Posterior cingulate gyrus (tissue), 11 donors: ENCODE data around the gene ACSL1.
"Not testable (repeated sequence)": the region's sequence is repeated elsewhere in the genome, so short reads cannot be mapped to it uniquely, and the experiment has no call there.

Source experiments
- DNase-seq, 10 donors: peaks; one replicate each; pipeline versions ENCODE4 v3.0.0 to v3.0.0-alpha.2; 2020 to 2021; ENCODE audit warnings: mixed read lengths in 3 of 10
- intact Hi-C: fragments of 100-400 bp; cut with DNase I; formaldehyde crosslinking; loops from one replicate; pipeline ENCODE4 v1.15.1; 2023

Gene ACSL1

GRCh38 chr4:184765473-184766340 lies 60.1 kb downstream of the ACSL1 start:
- intact Hi-C loops, result no loop called here
- no peak for DNase-seq

GRCh38 chr4:184764601-184765000 lies 61.2 kb downstream of the ACSL1 start:
- no peak for DNase-seq
- intact Hi-C loops, result no loop called here

- DNase-seq, result peak in 1 of 10 donors; percentile 33
- intact Hi-C loops, result no loop called here
Observed at GRCh38 chr4:184763150-184763780, 62.5 kb downstream of the ACSL1 start.

GRCh38 chr4:184762100-184762499 lies 63.7 kb downstream of the ACSL1 start:
- intact Hi-C loops, result no loop called here
- DNase-seq, result no peak

GRCh38 chr4:184760681-184761080 lies 65.1 kb downstream of the ACSL1 start:
- intact Hi-C loops, result no loop called here
- no peak for DNase-seq

- DNase-seq, result no peak
- intact Hi-C loops, result no loop called here
Observed at GRCh38 chr4:184757810-184758209, 68.0 kb downstream of the ACSL1 start.

GRCh38 chr4:184756399-184756798 lies 69.4 kb downstream of the ACSL1 start:
- intact Hi-C loops, result no loop called here
- no peak for DNase-seq

- no peak for DNase-seq
- intact Hi-C loops, result no loop called here
Observed at GRCh38 chr4:184755278-184755677, 70.5 kb downstream of the ACSL1 start.

- no peak for DNase-seq
- intact Hi-C loops, result no loop called here
Observed at GRCh38 chr4:184752496-184753275, 73.1 kb downstream of the ACSL1 start.

- DNase-seq, result no peak
- intact Hi-C loops, result no loop called here
Observed at GRCh38 chr4:184751585-184751956, 74.2 kb downstream of the ACSL1 start.

GRCh38 chr4:184750926-184751584 lies 74.7 kb downstream of the ACSL1 start:
- intact Hi-C loops, result no loop called here
- DNase-seq, result no peak

GRCh38 chr4:184748251-184748652 lies 77.5 kb downstream of the ACSL1 start:
- intact Hi-C loops, result loop anchor here (5.0 to 10.0 kb wide), 3 partner anchors 59 to 347 kb away; no protein-coding TSS in a partner anchor
- DNase-seq, result peak in 1 of 10 donors; percentile 73

- intact Hi-C loops, result loop anchor here (2.0 to 10.0 kb wide), 4 partner anchors 60 to 348 kb away; no protein-coding TSS in a partner anchor
Observed at GRCh38 chr4:184747034-184747830, 78.5 kb downstream of the ACSL1 start.

GRCh38 chr4:184745831-184746795 lies 79.7 kb downstream of the ACSL1 start:
- intact Hi-C loops, result loop anchor here (2.0 to 10.0 kb wide), 4 partner anchors 61 to 349 kb away; no protein-coding TSS in a partner anchor
- DNase-seq, result peak in 6 of 10 donors; percentile 67 to 93 (median 73)

More at GRCh38 chr4:184747034-184747830, 78.5 kb downstream of the ACSL1 start:
- DNase-seq, result no peak

GRCh38 chr4:184744236-184744635 lies 81.5 kb downstream of the ACSL1 start:
- intact Hi-C loops, result loop anchor here (10.0 kb wide), 2 partner anchors 261 to 351 kb away; no protein-coding TSS in a partner anchor
- DNase-seq, result no peak

GRCh38 chr4:184743650-184744049 lies 82.1 kb downstream of the ACSL1 start:
- intact Hi-C loops, result loop anchor here (10.0 kb wide), 2 partner anchors 261 to 351 kb away; no protein-coding TSS in a partner anchor
- DNase-seq, result no peak

GRCh38 chr4:184741651-184742050 lies 84.1 kb downstream of the ACSL1 start:
- DNase-seq, result not testable (repeated sequence)
- intact Hi-C loops, result loop anchor here (10.0 kb wide), 2 partner anchors 263 to 353 kb away; no protein-coding TSS in a partner anchor

- intact Hi-C loops, result loop anchor here (10.0 kb wide), 2 partner anchors 264 to 354 kb away; no protein-coding TSS in a partner anchor
Observed at GRCh38 chr4:184740980-184741391, 84.8 kb downstream of the ACSL1 start.

More at GRCh38 chr4:184740980-184741391, 84.8 kb downstream of the ACSL1 start:
- peak in 1 of 10 donors; percentile 79 for DNase-seq
